ENCODE results near the gene LCN9.

- no peak for TF ChIP-seq POLR2AphosphoS5 (IDR thresholded peaks at IDR 0.05; ENCODE audit: low read depth)
- no peak for TF ChIP-seq EZH2 (IDR thresholded peaks at IDR 0.05; ENCODE audit: low read depth, unreplicated experiment)
- no peak for TF ChIP-seq ZNF114 (CRISPR knock-in tag; IDR thresholded peaks at IDR 0.05)
- TF ChIP-seq, protein P1, sequence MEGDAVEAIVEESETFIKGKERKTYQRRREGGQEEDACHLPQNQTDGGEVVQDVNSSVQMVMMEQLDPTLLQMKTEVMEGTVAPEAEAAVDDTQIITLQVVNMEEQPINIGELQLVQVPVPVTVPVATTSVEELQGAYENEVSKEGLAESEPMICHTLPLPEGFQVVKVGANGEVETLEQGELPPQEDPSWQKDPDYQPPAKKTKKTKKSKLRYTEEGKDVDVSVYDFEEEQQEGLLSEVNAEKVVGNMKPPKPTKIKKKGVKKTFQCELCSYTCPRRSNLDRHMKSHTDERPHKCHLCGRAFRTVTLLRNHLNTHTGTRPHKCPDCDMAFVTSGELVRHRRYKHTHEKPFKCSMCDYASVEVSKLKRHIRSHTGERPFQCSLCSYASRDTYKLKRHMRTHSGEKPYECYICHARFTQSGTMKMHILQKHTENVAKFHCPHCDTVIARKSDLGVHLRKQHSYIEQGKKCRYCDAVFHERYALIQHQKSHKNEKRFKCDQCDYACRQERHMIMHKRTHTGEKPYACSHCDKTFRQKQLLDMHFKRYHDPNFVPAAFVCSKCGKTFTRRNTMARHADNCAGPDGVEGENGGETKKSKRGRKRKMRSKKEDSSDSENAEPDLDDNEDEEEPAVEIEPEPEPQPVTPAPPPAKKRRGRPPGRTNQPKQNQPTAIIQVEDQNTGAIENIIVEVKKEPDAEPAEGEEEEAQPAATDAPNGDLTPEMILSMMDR (conservative IDR thresholded peaks at IDR 0.05; ENCODE audit: low read depth in 2 of 2) = no peak
- no peak for TF ChIP-seq EZH2phosphoT487 (IDR thresholded peaks at IDR 0.05; ENCODE audit: unreplicated experiment)
- no peak for TF ChIP-seq ZNF331 (CRISPR knock-in tag; IDR thresholded peaks at IDR 0.05; ENCODE audit: low read depth)
- TF ChIP-seq, protein P2, sequence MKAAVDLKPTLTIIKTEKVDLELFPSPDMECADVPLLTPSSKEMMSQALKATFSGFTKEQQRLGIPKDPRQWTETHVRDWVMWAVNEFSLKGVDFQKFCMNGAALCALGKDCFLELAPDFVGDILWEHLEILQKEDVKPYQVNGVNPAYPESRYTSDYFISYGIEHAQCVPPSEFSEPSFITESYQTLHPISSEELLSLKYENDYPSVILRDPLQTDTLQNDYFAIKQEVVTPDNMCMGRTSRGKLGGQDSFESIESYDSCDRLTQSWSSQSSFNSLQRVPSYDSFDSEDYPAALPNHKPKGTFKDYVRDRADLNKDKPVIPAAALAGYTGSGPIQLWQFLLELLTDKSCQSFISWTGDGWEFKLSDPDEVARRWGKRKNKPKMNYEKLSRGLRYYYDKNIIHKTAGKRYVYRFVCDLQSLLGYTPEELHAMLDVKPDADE (IDR thresholded peaks at IDR 0.05) = no peak
- no peak for TF ChIP-seq REST (IDR thresholded peaks at IDR 0.05; ENCODE audit: unreplicated experiment)
- TF ChIP-seq CREB1 (CRISPR knock-in tag; IDR thresholded peaks at IDR 0.05; ENCODE audit: low read depth) = no peak
- no peak for TF ChIP-seq NANOG (IDR thresholded peaks at IDR 0.05; ENCODE audit: borderline replicate concordance)
- TF ChIP-seq JUNB (IDR thresholded peaks at IDR 0.05; ENCODE audit: unreplicated experiment) = no peak
- TF ChIP-seq, protein P3, sequence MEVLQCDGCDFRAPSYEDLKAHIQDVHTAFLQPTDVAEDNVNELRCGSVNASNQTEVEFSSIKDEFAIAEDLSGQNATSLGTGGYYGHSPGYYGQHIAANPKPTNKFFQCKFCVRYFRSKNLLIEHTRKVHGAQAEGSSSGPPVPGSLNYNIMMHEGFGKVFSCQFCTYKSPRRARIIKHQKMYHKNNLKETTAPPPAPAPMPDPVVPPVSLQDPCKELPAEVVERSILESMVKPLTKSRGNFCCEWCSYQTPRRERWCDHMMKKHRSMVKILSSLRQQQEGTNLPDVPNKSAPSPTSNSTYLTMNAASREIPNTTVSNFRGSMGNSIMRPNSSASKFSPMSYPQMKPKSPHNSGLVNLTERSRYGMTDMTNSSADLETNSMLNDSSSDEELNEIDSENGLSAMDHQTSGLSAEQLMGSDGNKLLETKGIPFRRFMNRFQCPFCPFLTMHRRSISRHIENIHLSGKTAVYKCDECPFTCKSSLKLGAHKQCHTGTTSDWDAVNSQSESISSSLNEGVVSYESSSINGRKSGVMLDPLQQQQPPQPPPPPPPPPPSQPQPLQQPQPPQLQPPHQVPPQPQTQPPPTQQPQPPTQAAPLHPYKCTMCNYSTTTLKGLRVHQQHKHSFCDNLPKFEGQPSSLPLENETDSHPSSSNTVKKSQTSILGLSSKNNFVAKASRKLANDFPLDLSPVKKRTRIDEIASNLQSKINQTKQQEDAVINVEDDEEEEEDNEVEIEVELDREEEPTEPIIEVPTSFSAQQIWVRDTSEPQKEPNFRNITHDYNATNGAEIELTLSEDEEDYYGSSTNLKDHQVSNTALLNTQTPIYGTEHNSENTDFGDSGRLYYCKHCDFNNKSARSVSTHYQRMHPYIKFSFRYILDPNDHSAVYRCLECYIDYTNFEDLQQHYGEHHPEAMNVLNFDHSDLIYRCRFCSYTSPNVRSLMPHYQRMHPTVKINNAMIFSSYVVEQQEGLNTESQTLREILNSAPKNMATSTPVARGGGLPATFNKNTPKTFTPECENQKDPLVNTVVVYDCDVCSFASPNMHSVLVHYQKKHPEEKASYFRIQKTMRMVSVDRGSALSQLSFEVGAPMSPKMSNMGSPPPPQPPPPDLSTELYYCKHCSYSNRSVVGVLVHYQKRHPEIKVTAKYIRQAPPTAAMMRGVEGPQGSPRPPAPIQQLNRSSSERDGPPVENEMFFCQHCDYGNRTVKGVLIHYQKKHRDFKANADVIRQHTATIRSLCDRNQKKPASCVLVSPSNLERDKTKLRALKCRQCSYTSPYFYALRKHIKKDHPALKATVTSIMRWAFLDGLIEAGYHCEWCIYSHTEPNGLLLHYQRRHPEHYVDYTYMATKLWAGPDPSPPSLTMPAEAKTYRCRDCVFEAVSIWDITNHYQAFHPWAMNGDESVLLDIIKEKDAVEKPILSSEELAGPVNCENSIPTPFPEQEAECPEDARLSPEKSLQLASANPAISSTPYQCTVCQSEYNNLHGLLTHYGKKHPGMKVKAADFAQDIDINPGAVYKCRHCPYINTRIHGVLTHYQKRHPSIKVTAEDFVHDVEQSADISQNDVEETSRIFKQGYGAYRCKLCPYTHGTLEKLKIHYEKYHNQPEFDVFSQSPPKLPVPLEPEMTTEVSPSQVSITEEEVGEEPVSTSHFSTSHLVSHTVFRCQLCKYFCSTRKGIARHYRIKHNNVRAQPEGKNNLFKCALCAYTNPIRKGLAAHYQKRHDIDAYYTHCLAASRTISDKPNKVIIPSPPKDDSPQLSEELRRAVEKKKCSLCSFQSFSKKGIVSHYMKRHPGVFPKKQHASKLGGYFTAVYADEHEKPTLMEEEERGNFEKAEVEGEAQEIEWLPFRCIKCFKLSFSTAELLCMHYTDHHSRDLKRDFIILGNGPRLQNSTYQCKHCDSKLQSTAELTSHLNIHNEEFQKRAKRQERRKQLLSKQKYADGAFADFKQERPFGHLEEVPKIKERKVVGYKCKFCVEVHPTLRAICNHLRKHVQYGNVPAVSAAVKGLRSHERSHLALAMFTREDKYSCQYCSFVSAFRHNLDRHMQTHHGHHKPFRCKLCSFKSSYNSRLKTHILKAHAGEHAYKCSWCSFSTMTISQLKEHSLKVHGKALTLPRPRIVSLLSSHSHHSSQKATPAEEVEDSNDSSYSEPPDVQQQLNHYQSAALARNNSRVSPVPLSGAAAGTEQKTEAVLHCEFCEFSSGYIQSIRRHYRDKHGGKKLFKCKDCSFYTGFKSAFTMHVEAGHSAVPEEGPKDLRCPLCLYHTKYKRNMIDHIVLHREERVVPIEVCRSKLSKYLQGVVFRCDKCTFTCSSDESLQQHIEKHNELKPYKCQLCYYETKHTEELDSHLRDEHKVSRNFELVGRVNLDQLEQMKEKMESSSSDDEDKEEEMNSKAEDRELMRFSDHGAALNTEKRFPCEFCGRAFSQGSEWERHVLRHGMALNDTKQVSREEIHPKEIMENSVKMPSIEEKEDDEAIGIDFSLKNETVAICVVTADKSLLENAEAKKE (CRISPR knock-in tag; IDR thresholded peaks at IDR 0.05) = no peak
These were observed 43.2 kb downstream of the LCN9 start for GRCh38 chr9:135706288-135706687.
